IMR-90 (cell line): Measurements from ENCODE around the gene B9D1. TPM values are rescaled to one million over a fixed set of nuclear protein-coding genes. Genes with fewer than 3 reads are reported as not detected.

Experiments
- ATAC-seq: fragments of 200-7000 bp; cut with Tn5 transposase; 2 replicates; pipeline ENCODE4 v1.9.1; 2020; ENCODE audit warnings: low read depth, mild to moderate bottlenecking, moderate library complexity
- BruUV-seq: library from RNA; stranded (reverse); fragments of 400-500 nt; replicated peaks from 2 replicates; lab custom pipeline; 2021; lab: Mats Ljungman, UMichigan
- CTCF ChIA-PET: fragments of 300-600 bp; formaldehyde crosslinking; extraction: SDS; loops from one replicate; lab custom pipeline; 2021; ENCODE audit warnings: antibody characterized with exemption; lab: Yijun Ruan, JAX
- POLR2A ChIA-PET: fragments of 300-600 bp; sonication (Branson Sonifier 250); formaldehyde crosslinking; loops from one replicate; lab custom pipeline; 2022; ENCODE audit warnings: antibody characterized with exemption; ENCODE audit not compliant: unreplicated experiment; lab: Charles Lee
- DNase-seq: peaks from one replicate; pipeline ENCODE4 v3.0.0; 2013
- H2AFZ ChIP-seq: replicated peaks from 2 replicates; pipeline ENCODE3; 2013; ENCODE audit warnings: low read length, mild to moderate bottlenecking; ENCODE audit not compliant: poor library complexity
- H2AK5ac ChIP-seq: 2 replicates; pipeline ENCODE4 v1.6.1; 2013; ENCODE audit warnings: low read depth, low read length, inconsistent platforms
- H2AK9ac ChIP-seq: replicated peaks from 2 replicates; pipeline ENCODE3; 2013; ENCODE audit warnings: mild to moderate bottlenecking, low read depth, low read length, moderate library complexity; ENCODE audit not compliant: poor library complexity
- H2BK120ac ChIP-seq: 2 replicates; pipeline ENCODE4 v1.6.1; 2013; ENCODE audit warnings: low read depth, low read length, inconsistent platforms
- H2BK15ac ChIP-seq: 3 replicates; pipeline ENCODE4 v1.6.1; 2013; ENCODE audit warnings: low read depth, low read length, inconsistent platforms
- H2BK20ac ChIP-seq: 2 replicates; pipeline ENCODE4 v1.6.1; 2013; ENCODE audit warnings: low read depth, mild to moderate bottlenecking, inconsistent platforms, low read length, moderate library complexity
- H2BK5ac ChIP-seq: 2 replicates; pipeline ENCODE4 v1.6.1; 2013; ENCODE audit warnings: mild to moderate bottlenecking, low read depth, low read length, inconsistent platforms; ENCODE audit not compliant: poor library complexity, severe bottlenecking
- H3K14ac ChIP-seq: replicated peaks from 2 replicates; pipeline ENCODE4 v1.6.1; 2013; ENCODE audit warnings: low read depth, low read length, inconsistent platforms
- H3K18ac ChIP-seq: 2 replicates; pipeline ENCODE4 v1.6.1; 2013; ENCODE audit warnings: low read depth, low read length, control low read depth
- H3K23ac ChIP-seq: 2 replicates; pipeline ENCODE4 v1.6.1; 2013; ENCODE audit warnings: low read depth, low read length, inconsistent platforms
- H3K27ac ChIP-seq: 2 replicates; pipeline ENCODE4 v1.5.1; 2013; ENCODE audit warnings: mild to moderate bottlenecking, control low read depth, low read length; ENCODE audit not compliant: insufficient read depth
- H3K27me3 ChIP-seq: 2 replicates; pipeline ENCODE4 v1.6.1; 2013; ENCODE audit warnings: low read length; ENCODE audit not compliant: control insufficient read depth, insufficient read depth
- H3K36me3 ChIP-seq: 2 replicates; pipeline ENCODE4 v1.6.1; 2013; ENCODE audit warnings: low read length, mixed read lengths; ENCODE audit not compliant: control insufficient read depth, insufficient read depth
- H3K4ac ChIP-seq: 2 replicates; pipeline ENCODE4 v1.6.1; 2013; ENCODE audit warnings: low read depth, low read length, inconsistent platforms
- H3K4me1 ChIP-seq: 2 replicates; pipeline ENCODE4 v1.6.1; 2013; ENCODE audit warnings: low read length, mixed read lengths; ENCODE audit not compliant: control insufficient read depth, insufficient read depth
- H3K4me2 ChIP-seq: 2 replicates; pipeline ENCODE4 v1.6.1; 2013; ENCODE audit warnings: low read depth, mild to moderate bottlenecking, control low read depth, low read length, moderate library complexity
- H3K4me3 ChIP-seq: 2 replicates; pipeline ENCODE4 v1.5.1; 2013; ENCODE audit warnings: low read depth, mild to moderate bottlenecking, control low read depth, low read length, moderate library complexity; ENCODE audit not compliant: insufficient read depth
- H3K56ac ChIP-seq: 2 replicates; pipeline ENCODE4 v1.6.1; 2013; ENCODE audit warnings: low read length, inconsistent platforms; ENCODE audit not compliant: insufficient read depth; ENCODE audit errors: extremely low read depth
- H3K79me1 ChIP-seq, 2 experiments: 2 replicates each; pipeline ENCODE4 v1.6.1; 2013; ENCODE audit warnings: low read length in 2 of 2, inconsistent platforms in 1 of 2, low read depth in 1 of 2
- H3K9ac ChIP-seq: 2 replicates; pipeline ENCODE4 v1.6.1; 2013; ENCODE audit warnings: low read depth, low read length, control low read depth
- H3K9me1 ChIP-seq: 2 replicates; pipeline ENCODE4 v1.6.1; 2013; ENCODE audit warnings: low read length, inconsistent platforms; ENCODE audit not compliant: insufficient read depth
- H3K9me3 ChIP-seq: 2 replicates; pipeline ENCODE4 v1.6.1; 2013; ENCODE audit warnings: low read length; ENCODE audit not compliant: control insufficient read depth, insufficient read depth
- H4K20me1 ChIP-seq: 2 replicates; pipeline ENCODE4 v1.6.1; 2013; ENCODE audit warnings: low read length, inconsistent platforms; ENCODE audit not compliant: insufficient read depth
- H4K5ac ChIP-seq: 2 replicates; pipeline ENCODE4 v1.6.1; 2013; ENCODE audit warnings: mild to moderate bottlenecking, low read depth, low read length, control low read depth
- H4K8ac ChIP-seq, 2 experiments: 2 replicates each; pipeline ENCODE4 v1.6.1; 2013; ENCODE audit warnings: low read depth in 2 of 2, low read length in 2 of 2, control low read depth in 1 of 2, inconsistent platforms in 1 of 2
- H4K91ac ChIP-seq: 2 replicates; pipeline ENCODE4 v1.6.1; 2013; ENCODE audit warnings: low read depth, low read length, inconsistent platforms; ENCODE audit not compliant: insufficient read depth
- CHD1 ChIP-seq: IDR thresholded peaks from 2 replicates; pipeline ENCODE4 v1.6.1; 2012; ENCODE audit warnings: low read depth, low read length, improper control_type of control experiment
- MAFK ChIP-seq: IDR thresholded peaks from 2 replicates; pipeline ENCODE4 v1.6.1; 2012; ENCODE audit warnings: low read depth, low read length, improper control_type of control experiment
- POLR2A ChIP-seq: IDR thresholded peaks from 2 replicates; pipeline ENCODE4 v1.6.1; 2012; ENCODE audit warnings: mild to moderate bottlenecking, low read depth, low read length
- RCOR1 ChIP-seq: IDR thresholded peaks from 2 replicates; pipeline ENCODE4 v1.6.1; 2012; ENCODE audit warnings: mild to moderate bottlenecking, low read length, improper control_type of control experiment; ENCODE audit not compliant: insufficient replicate concordance
- WGBS, 2 experiments: methylation state at CpG; one replicate each; pipeline versions ENCODE4 v1.1.5 to v1.1.7; 2013; ENCODE audit warnings: missing lambda C conversion rate in 2 of 2; ENCODE audit not compliant: insufficient read length in 1 of 2; ENCODE audit errors: extremely low coverage in 2 of 2; 5-methylcytosine and 5-hydroxymethylcytosine counted together
- dilution Hi-C: fragments of 300-500 bp; cut with HindIII; formaldehyde crosslinking; loops from one replicate; pipeline ENCODE4 v1.14.3; 2018; ENCODE audit warnings: low sequenced_read_pairs; ENCODE audit not compliant: unreplicated experiment
- in situ Hi-C: fragments of 300-500 bp; cut with MboI; formaldehyde crosslinking; loops from 3 replicates; pipeline ENCODE4 v1.14.3; 2019; ENCODE audit warnings: low sequenced_read_pairs, inconsistent platforms, mixed read lengths
- intact Hi-C: fragments of 100-400 bp; cut with micrococcal nuclease; formaldehyde crosslinking; loops from 2 replicates; pipeline ENCODE4 v1.10.0; 2022
- polyA plus RNA-seq, 3 experiments: library from polyadenylated mRNA; depleted of rRNA; stranded (reverse); fragments of >200 nt; gene quantifications; 2 replicates each; pipeline ENCODE4 v1.2.3, GENCODE V29; 2012; ENCODE audit warnings: low replicate concordance in 1 of 3
- total RNA-seq: library from RNA; depleted of rRNA; stranded (reverse); fragments of >200 nt; gene quantifications from 2 replicates; pipeline ENCODE4 v1.2.3, GENCODE V29; 2012
- TF ChIP-seq, protein P1 (sequence below): conservative IDR thresholded peaks from 2 replicates; pipeline ENCODE4 v1.5.1; 2012; ENCODE audit warnings: mild to moderate bottlenecking, low read depth, low read length, improper control_type of control experiment

B9D1 gene
- total and polyA plus RNA-seq, 2 of the 4 experiments (the other 2 are of a cell fraction): 42.5 to 43.8 TPM

DNA sequence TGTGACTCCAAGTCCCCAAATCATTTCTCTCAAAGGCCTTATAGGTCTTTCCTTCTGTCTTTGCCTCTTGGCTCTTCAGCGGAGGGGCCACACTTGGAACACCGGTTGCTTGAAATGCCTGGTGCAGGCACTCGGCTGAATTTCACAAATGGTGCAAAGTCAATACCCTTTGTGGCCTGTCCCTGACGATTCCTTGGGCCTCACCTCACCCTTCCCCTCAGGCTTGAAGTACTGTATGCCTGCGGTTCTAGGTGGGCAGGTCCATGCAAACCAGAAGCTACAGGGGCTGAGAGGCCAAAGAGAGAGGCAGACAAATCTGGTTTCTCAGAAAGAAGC lies 4.1 kb upstream of the B9D1 start:
- H3K14ac ChIP-seq: no peak overlapping the region
- H4K5ac ChIP-seq: no peak overlapping the region
- H3K4ac ChIP-seq: no peak overlapping the region
- no peak overlapping the region for H3K23ac ChIP-seq
- H3K36me3 ChIP-seq: peaks cover 2% of the 10 kb centered on the region; the same call in 1 of the 2 replicates
- H3K9ac ChIP-seq: no peak overlapping the region
- H4K91ac ChIP-seq: no peak overlapping the region
- intact Hi-C loops (no loop called here), dilution Hi-C loops (no loop called here), in situ Hi-C loops (loop anchor here (5.0 kb wide), 1 partner anchor 136 kb away; no protein-coding TSS in a partner anchor)
- no peak overlapping the region for H3K4me3 ChIP-seq
- no peak overlapping the region for H2AFZ ChIP-seq
- H3K18ac ChIP-seq: no peak overlapping the region
- DNase-seq (no peak), ATAC-seq (no peak)
- H2BK5ac ChIP-seq: no peak overlapping the region
- H4K8ac ChIP-seq: no peak overlapping the region
- ChIA-PET POLR2A (no interaction called here), CTCF (no interaction called here)
- no peak overlapping the region for H3K4me2 ChIP-seq
- H2BK15ac ChIP-seq: no peak overlapping the region
- H3K27ac ChIP-seq: no peak overlapping the region
- WGBS, 2 experiments: 86% methylated on average over 4 of the region's 5 CpGs; no CpG with 5 or more reads in 1 of the 2 experiments
- no peaks in the 10 kb centered on the region for H3K27me3 ChIP-seq
- no peak overlapping the region for H2AK9ac ChIP-seq
- no TSS peak for BruUV-seq
- H2BK20ac ChIP-seq: no peak overlapping the region
- TF ChIP-seq CHD1 (no peak), MAFK (no peak), POLR2A (no peak), RCOR1 (no peak)
- TF ChIP-seq, protein P1, sequence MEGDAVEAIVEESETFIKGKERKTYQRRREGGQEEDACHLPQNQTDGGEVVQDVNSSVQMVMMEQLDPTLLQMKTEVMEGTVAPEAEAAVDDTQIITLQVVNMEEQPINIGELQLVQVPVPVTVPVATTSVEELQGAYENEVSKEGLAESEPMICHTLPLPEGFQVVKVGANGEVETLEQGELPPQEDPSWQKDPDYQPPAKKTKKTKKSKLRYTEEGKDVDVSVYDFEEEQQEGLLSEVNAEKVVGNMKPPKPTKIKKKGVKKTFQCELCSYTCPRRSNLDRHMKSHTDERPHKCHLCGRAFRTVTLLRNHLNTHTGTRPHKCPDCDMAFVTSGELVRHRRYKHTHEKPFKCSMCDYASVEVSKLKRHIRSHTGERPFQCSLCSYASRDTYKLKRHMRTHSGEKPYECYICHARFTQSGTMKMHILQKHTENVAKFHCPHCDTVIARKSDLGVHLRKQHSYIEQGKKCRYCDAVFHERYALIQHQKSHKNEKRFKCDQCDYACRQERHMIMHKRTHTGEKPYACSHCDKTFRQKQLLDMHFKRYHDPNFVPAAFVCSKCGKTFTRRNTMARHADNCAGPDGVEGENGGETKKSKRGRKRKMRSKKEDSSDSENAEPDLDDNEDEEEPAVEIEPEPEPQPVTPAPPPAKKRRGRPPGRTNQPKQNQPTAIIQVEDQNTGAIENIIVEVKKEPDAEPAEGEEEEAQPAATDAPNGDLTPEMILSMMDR: no peak
- H3K79me1 ChIP-seq: peaks cover 4 to 6% of the 10 kb centered on the region in 2 experiments; a peak in 3 of 4 replicates
- peaks cover 12% of the 10 kb centered on the region for H3K4me1 ChIP-seq
- H3K9me3 ChIP-seq: no peaks in the 10 kb centered on the region
- H3K56ac ChIP-seq: no peak overlapping the region
- H2BK120ac ChIP-seq: no peak overlapping the region
- peaks cover 5% of the 10 kb centered on the region; the same call in 1 of the 2 replicates for H3K9me1 ChIP-seq
- no peak overlapping the region for H2AK5ac ChIP-seq
- no peaks in the 10 kb centered on the region for H4K20me1 ChIP-seq
